GM18858 (cell line): ENCODE measurements around the gene ACAT2.
"Not testable (repeated sequence)": the region's sequence is repeated elsewhere in the genome, so short reads cannot be mapped to it uniquely, and the experiment has no call there.

Experiments used
- ATAC-seq: cut with Tn5 transposase; IDR thresholded peaks from one replicate; pipeline ENCODE4 v1.9.1; 2021; ENCODE audit not compliant: unreplicated experiment

ACAT2 gene

DNA sequence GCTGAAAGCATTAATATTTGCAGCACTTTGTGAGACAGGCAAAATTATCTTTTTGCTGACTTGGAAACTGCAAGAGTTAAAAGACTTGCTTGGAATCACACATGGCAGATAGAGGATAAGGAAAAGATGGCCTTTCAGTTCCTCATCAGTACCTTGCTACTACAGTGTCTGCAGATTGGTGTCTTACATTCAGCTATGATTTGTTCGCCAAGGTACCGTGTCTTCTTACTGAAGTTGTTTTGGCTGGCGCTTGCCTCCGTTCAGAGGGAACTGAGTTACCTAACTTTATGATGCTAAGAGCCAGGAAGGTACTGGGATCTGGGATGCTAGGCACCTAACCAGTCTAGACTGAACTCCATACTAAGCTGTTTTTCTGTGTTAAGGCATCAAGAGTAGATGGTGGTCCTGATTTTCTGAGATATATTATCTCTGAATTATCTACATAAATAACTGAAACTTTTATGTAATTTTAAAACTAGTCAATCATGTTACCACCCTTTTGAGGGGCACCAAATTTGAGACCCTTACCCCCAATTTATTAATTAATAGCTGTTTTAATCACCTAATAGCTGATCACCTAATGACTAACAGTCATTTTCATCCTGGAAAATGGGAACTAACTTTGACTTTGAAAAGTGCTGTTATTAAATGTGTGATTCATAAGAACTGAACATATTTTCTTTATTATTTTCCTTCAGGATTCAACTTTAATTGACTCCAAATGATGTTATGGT is 32.1 kb upstream of the ACAT2 start:
- peak; percentile 24 for ATAC-seq

DNA sequence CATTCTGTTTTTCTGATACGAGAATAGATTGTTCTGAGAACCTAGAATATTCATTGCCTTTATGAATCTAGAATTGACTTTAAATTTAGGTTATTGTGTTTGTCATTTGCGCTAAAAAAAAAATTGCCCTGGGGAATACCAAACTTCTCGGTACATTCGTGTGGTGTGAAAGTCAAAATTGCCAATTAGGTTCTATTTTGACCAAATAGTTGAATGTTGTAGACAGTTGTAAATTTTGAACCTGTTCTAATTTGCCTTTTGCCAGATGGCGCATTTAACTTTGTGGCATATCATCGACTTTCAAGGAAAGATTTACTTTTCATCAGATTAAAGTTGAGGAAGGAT is 31.5 kb upstream of the ACAT2 start:
- no peak for ATAC-seq

DNA sequence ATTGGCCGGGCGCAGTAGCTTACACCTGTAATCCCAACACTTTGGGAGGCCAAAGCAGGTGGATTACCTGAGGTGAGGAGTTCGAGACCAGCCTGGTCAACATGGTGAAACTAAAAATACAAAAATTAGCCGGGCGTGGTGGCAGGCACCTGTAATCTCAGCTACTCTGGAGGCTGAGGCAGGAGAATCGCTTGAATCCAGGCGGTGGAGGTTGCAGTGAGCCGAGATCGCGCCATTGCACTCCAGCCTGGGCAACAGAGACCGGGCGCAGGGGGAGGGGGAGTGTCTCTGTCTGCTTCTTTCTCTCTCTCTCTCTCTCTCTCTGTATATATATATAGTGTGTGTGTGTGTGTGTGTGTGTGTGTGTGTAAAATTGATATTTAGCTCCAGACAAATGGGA is 29.3 kb upstream of the ACAT2 start:
- ATAC-seq: not testable (repeated sequence)

DNA sequence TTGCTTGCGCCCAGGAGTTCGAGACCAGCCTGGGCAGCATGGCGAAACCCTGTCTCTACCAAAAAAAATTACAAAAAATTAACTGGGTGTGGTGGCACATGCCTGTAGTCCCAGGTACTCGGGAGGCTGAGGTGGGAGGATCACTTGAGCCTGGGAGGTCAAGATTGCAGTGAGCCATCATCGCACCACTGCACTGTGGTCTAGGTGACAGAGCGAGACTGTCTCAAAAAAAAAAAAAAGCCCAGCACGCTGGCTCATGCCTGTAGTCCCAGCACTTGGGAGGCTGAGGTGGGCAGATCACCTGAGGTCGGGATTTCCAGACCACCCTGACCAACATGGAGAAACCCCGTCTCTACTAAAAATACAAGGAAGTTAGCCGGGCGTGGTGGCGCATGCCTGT is 28.4 kb upstream of the ACAT2 start:
- not testable (repeated sequence) for ATAC-seq

DNA sequence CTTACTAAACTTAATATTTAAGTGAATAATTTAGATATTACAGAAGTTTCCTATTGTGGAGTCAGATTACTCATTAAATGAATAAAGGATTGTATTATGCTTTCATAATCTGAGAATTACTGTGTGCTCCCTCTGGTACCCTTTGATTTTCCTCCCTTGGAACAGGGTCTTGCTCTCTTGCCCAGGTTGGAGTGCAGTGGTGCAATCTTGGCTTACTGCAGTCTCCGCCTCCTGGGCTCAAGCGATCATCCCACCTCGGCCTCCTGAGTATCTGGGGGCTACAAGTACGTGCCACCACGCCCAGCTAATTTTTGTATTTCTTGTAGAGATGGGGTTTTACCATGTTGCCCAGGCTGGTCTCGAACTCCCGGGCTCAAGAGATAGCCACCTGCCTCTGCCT is 24.9 kb upstream of the ACAT2 start:
- ATAC-seq: no peak

DNA sequence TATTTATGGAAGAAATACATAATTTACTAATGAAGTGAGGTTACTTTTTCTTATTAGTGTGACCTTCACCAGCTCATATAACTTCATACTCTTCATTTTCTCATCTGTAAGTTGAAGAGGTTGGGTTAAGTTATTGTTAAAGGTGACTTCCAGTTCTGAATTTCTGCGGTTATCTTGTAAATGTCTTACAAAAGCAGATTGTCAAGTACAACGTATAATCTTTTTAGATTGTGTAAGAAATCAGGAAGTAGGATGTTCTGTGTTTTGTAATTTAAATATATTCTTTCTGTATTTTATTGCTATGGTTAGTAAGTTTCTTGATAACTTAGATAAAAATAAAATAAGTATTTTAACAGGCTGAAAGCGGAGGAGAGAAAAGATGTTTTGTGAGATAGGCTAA is 22.5 kb upstream of the ACAT2 start:
- no peak for ATAC-seq

DNA sequence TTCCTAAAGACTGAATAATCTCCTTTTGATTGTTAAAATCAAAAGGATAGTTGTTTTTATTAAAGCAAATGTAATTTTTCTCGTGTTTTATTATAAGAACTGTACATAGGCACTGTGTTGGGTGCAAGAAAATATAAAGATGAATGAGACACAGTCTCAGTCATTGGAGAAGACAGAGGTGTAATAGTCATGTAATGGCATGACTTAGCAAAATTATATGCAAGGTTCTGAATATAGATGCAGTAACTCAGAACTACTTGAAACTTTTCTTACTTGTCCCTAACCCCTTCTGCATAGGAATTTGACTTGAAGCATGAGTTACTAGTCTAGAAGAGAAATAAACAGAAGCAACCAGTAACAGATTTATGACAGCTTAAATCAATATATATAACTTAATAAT is 19.7 kb upstream of the ACAT2 start:
- no peak for ATAC-seq

DNA sequence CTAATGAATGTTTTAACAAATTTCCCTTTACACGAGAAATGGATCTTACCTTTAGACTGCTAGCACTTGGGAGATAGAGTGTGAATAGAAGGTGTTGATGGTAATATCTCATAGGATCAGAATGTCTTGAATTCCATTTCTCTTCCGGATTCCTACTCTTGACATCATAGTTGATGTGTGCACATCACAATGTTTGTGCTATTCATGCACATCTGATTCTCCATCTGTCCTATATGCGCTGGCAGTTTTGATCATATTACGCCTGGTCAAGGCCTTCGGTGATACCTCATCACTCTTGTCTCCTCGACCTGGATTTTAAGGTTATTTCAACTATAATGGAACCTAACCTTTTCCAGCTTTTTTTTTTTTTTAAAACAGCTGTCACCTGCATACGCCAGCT is 16.8 kb upstream of the ACAT2 start:
- ATAC-seq: no peak

DNA sequence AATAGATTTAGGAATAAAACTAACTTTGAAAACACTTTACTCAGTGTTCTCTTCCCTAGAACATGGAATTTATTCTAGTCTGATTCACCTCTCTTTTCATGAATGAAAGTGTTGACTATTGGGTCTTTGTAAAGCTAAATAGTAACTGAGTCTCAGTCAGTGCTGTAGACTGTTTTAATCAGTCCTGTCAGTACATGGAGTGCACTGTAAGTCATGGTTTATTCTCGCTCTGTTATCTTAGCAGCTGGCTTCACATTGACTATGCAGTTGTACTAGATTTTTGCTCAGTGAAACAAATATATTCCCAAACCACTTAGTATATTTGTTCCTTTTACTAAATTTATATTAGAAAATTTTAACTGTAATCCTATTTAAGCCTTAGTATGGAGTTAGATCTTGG is 15.1 kb upstream of the ACAT2 start:
- ATAC-seq: no peak

DNA sequence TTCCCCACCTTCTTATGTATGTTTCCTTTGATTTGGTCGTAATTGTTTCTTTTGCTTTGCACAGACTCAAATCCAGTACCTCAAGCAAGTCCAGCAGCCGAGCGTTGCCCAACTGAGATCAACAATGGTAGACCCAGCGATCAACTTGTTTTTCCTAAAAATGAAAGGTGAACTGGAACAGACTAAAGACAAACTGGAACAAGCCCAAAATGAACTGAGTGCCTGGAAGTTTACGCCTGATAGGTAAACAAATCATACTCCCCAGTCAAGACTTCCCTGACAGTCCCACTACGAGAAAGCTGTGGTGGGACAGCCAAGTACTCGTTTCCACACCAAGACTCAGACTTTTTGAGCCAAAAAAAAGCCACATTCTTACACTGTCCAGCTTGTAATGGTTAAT is 13.7 kb upstream of the ACAT2 start:
- ATAC-seq: not testable (repeated sequence)

DNA sequence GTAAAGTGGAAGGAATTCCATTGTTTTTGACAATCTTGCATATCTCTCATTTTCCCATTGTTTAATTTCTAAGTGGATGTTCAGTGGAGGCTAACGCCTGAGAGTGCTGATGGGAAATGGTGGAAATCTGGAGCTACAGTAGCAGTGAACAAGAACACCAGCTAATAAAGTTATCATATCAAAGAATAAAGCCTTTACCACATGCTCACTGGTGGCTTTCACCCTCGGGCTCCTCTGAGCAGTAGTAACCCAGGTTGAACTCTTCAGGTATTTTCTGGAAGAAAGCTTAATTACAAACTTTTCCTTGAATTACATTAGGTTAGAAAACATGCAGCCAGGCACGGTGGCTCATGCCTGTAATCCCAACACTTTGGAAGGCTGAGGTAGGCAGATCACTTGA is 10.4 kb upstream of the ACAT2 start:
- no peak for ATAC-seq

DNA sequence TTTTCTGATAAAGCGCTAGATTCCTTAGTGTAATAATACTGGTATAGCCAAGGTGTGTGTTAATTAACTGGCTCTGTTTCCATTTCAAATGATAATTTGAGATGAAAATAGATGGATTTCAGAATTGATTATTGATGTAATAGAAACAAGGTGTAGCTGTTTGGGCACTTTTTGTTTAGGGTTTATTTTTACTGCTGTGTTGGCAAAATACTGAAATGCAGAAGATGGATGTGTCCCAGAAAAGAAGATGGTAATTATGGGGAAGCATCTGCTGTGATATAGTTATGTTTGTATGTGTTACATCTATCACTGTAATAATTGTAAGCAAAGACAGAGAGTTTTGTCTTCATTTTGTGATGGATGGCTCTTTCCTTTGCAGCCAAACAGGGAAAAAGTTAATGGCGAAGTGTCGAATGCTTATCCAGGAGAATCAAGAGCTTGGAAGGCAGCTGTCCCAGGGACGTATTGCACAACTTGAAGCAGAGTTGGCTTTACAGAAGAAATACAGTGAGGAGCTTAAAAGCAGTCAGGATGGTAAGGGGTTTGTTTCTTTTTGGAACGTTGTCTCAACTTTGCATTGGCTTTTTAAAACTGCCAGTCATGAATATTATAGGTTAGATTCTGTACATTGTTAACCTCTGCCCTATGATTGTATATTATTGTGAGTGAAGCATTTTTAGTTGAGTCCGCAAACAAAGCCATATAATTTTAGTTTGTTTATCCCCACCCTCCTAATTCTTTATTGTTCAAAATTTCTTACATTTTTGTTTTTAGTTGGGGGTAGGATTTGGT is 8.6 kb upstream of the ACAT2 start:
- ATAC-seq: no peak

DNA sequence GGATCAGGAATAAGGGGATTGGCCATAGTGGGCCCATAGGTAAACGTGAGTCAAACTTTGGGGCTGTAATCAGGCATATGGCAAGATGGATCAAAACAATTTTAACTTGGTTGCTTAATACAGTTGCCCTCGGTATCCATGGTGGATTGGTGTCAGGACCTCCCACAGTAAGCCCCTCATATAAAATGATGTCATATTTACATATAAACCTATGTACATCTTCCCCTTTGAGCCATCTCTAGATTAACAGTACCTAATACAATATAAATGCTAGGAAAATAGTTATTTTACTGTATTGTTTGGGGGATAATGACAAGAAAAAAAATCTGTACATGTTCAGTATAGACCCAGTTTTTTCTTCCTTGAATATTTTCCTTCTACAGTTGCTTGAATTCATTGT is 7.4 kb upstream of the ACAT2 start:
- ATAC-seq: no peak

DNA sequence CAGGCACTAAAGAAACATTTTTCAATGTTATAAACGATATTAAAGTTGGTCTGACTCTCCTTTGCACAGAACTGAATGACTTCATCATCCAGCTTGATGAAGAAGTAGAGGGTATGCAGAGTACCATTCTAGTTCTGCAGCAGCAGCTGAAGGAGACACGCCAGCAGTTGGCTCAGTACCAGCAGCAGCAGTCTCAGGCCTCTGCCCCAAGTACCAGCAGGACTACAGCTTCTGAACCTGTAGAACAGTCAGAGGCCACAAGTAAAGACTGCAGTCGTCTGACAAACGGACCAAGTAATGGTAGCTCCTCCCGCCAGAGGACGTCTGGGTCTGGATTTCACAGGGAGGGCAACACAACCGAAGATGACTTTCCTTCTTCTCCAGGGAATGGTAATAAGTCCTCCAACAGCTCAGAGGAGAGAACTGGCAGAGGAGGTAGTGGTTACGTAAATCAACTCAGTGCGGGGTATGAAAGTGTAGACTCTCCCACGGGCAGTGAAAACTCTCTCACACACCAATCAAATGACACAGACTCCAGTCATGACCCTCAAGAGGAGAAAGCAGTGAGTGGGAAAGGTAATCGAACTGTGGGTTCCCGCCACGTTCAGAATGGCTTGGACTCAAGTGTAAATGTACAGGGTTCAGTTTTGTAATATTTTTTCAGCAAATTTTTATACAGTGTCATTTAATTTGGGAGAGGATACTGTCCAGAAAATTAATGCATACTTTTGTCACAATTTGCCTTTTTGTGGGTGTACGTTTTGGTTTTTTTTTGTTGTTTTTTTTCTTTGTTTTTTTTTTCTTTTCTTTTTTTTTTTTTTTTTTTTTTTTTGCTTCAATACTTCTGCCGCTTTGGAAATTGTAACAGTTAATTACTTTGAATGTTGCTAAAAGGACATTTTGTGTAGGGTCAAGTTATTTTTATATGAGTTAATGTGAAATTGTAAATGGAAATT is 6.6 kb upstream of the ACAT2 start:
- no peak for ATAC-seq

DNA sequence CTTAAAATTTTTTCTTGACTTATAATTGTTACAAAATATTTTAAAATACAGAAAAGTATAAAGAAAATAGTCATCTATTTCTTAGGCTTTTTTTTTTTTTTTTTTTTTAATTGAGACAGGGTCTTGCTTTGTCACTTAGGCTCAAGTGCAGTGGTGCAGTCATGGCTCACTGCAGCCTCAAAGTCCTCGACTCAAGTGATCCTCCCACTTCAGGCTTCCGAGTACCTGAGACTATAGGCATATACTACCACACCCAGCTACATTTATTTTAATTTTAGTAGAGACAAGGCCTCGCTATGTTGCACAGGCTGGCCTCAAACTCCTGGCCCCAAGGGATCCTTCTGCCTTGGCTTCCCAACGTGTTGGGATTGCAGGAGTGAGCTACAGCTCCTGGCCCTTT is 5.3 kb upstream of the ACAT2 start:
- ATAC-seq: no peak

DNA sequence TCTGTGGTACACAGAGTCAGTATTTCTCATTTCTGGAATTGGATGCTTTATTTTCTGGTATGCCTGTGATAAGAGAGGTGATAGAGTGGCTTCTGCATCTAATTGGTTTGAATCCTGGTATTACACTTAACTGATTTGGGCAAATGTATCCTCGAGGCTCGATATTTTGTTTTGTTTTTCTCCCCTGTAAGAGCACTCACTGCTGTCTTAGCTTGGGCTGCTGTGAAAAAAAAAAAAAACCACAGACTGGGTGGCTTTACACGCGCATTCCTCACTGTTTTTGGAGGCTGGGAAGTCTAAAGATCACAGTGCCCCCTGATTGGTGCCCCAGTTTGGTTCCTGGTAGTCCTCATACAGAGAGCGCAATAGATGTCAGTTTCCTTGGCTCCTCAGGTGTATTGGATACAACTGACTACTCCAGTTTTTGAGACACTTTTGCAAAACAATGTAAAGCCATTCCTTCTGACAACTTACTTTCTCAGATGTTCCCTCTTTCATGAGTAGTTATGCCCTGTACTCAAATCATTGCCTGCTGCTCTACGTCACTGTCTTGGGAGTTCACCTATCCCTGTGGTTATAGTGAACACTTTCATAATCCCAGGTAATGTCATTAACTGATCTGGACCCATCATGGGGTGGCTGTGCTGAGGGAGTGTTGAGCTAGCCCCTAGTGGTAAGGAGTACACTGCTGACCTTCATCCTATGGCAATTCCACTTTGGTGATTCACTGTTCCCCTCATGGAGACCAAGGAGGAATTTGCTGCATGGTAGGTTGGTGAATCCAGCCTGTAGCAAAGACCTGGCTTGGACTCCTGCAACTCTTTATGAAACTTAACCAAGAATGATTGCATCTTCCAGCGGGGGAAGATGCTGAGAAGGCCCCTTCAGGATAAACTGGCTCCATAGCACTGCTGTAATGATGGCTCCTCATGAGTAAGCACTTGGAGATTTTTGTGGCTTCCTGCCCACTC is 3.5 kb upstream of the ACAT2 start:
- no peak for ATAC-seq

DNA sequence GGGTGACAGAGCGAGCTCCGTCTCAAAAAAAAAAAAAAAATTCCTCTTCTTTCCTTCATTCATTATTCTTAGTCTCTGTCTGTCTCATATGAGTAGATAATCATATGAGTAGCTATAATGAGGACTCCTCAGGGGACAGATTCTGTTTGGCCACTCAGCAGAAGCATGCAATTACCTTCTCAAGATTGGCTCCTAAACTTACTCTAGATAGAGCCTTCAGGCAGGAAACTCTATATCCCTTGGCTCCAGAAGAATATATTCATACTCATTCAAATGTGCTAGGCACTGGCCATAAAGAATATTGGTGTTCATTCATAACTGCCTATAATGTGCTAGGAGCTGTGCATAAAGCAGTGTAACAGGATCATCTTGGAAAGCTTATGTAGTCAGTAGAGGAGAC is 2.2 kb upstream of the ACAT2 start:
- ATAC-seq: no peak

DNA sequence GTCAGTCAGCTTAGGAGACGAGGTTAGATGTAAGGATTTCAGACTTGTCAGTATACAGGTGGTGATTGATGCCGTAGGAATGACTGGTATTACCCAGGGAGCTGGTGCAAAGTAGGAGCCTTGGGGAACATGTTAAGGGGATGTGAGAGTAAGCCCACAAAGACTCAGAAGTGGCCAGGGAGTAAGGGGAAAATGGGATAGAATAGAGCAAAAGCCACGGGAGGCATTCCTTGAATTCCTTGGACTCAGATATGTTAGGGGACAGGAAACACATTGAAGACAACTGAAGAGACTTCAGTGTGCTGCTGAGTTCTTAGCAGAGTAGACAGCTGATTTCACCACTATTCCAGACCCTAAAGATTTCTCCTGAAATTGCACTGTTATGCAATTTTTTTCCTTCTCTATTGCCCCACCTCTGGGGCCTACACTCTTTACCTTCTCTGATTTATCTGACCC is 1.2 kb upstream of the ACAT2 start:
- ATAC-seq: no peak

DNA sequence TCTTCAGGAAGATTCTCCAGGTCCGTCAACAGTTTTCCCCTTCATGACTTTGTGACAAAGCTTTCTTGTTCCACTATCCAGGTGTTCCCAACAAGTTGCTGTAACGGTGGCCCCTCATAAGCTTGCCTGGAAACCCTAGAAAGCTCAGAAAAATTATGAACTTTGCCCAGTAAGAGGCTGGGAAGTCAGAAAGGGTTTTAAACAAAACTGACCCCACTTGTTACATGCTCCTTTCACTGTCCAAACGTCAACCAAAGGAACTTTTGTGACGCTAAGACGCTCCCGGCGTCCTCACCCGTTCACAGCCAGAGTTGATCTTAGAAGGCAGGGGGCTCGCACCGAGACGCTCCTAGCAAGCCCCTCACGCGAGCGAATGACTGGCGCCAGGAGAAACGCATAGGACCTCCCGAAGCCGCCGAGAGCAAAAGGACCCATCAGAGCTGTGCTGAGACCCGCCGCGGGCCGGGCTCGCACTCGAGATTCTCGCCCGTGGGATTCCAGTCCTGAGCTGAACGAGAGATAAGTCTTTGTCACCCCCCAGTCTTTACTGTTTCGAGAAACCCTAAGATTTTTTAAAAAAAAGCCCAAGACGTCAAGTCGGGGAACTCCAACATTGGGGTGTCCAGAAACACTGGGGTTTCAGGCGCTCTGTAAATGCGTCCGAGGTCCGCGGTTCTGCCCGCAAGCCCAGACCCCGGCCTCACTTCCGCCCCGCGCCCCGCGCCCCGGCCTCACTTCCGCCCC is 544 bp upstream of the ACAT2 start:
- ATAC-seq: peak; percentile 0
